ENCODE data around the gene HAUS1. TPM values are rescaled to one million over a fixed set of nuclear protein-coding genes. Genes with fewer than 3 reads are reported as not detected.

The HAUS1 gene
- total RNA-seq, 1 donor from 2014 or later: 17.8 TPM

DNA sequence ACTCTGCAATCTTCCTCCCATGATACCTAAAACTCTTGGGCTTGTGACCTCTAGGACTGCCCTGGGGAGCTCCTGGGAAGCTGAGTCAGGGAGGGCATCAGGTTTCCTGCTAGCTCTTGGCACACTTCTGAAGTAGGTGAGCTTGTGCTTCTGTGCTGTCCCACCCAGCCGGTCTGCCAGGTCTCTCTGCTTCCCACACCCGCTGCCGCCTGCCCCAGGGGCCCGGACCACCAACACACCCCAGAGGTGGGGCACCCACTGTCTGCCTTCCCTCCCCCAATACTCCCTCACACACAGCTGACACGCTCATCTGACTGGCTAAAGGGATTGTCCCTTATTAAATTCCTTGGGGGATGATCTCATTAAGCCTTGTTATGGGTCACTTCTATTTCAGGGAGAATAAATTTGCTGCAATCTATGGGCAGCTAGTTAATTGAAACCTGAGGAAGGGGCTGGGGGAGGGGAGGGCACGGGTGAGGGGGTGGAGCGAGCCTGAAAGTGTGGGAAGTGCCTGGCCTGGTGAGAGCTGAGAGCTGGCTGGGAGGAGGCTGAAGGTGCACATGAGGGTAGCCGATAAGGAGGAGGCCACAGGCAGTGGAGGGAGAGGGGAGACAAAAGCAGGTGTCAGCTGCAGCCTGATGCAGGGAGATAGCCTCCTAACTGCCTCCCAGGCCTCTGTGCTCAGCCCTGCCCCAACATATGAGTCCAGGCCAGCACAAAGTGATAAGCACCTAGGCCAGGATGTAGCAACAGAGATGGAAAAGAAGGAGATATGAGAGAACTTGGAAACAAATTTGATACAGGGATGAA is 48.8 kb downstream of the HAUS1 start:
- no peaks in the 10 kb centered on the region for H3K36me3 ChIP-seq
- H3K4me1 ChIP-seq: no peaks in the 10 kb centered on the region
- H3K9me3 ChIP-seq: no peaks in the 10 kb centered on the region
- peak; percentile 36 to 47 for ATAC-seq
- H3K4me3 ChIP-seq: no peak overlapping the region
- DNase-seq: peak; percentile 48
- intact Hi-C loops (cut with DNase I): no loop called here
- TF ChIP-seq, protein P1, sequence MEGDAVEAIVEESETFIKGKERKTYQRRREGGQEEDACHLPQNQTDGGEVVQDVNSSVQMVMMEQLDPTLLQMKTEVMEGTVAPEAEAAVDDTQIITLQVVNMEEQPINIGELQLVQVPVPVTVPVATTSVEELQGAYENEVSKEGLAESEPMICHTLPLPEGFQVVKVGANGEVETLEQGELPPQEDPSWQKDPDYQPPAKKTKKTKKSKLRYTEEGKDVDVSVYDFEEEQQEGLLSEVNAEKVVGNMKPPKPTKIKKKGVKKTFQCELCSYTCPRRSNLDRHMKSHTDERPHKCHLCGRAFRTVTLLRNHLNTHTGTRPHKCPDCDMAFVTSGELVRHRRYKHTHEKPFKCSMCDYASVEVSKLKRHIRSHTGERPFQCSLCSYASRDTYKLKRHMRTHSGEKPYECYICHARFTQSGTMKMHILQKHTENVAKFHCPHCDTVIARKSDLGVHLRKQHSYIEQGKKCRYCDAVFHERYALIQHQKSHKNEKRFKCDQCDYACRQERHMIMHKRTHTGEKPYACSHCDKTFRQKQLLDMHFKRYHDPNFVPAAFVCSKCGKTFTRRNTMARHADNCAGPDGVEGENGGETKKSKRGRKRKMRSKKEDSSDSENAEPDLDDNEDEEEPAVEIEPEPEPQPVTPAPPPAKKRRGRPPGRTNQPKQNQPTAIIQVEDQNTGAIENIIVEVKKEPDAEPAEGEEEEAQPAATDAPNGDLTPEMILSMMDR (IDR thresholded peaks at IDR 0.05): no peak
- no peaks in the 10 kb centered on the region for H3K27me3 ChIP-seq (ENCODE audit: low read depth)
- H3K27ac ChIP-seq: no peak overlapping the region

GRCh38 chr18:46155641-46156051 is 51.5 kb downstream of the HAUS1 start:
- no peaks in the 10 kb centered on the region for H3K9me3 ChIP-seq
- H3K4me3 ChIP-seq: no peak overlapping the region
- peak overlapping the region; percentile 39 for H3K27ac ChIP-seq
- H3K4me1 ChIP-seq: no peaks in the 10 kb centered on the region
- no peaks in the 10 kb centered on the region for H3K27me3 ChIP-seq (ENCODE audit: low read depth)
- intact Hi-C loops (cut with DNase I): no loop called here
- peak; percentile 47 to 60 for ATAC-seq
- no peak for DNase-seq
- TF ChIP-seq, protein P1 (IDR thresholded peaks at IDR 0.05): no peak
- no peaks in the 10 kb centered on the region for H3K36me3 ChIP-seq

GRCh38 chr18:46156124-46156745 is 52.0 kb downstream of the HAUS1 start:
- TF ChIP-seq, protein P1 (IDR thresholded peaks at IDR 0.05): no peak
- Histone ChIP-seq H3K4me3 (no peak overlapping the region), H3K27me3 (ENCODE audit: low read depth) (no peaks in the 10 kb centered on the region), H3K4me1 (no peaks in the 10 kb centered on the region), H3K36me3 (no peaks in the 10 kb centered on the region), H3K27ac (peak overlapping the region; percentile 39), H3K9me3 (no peaks in the 10 kb centered on the region)
- no peak for DNase-seq
- no peak for ATAC-seq
- intact Hi-C loops (cut with DNase I): no loop called here

GRCh38 chr18:46156843-46157242 is 52.7 kb downstream of the HAUS1 start:
- no peak for ATAC-seq
- Histone ChIP-seq H3K4me3 (no peak overlapping the region), H3K4me1 (no peaks in the 10 kb centered on the region), H3K36me3 (no peaks in the 10 kb centered on the region), H3K27ac (no peak overlapping the region), H3K27me3 (ENCODE audit: low read depth) (no peaks in the 10 kb centered on the region), H3K9me3 (no peaks in the 10 kb centered on the region)
- TF ChIP-seq, protein P1 (IDR thresholded peaks at IDR 0.05): no peak
- intact Hi-C loops (cut with DNase I): no loop called here
- no peak for DNase-seq

- H3K9me3 ChIP-seq: no peaks in the 10 kb centered on the region
- no peak for DNase-seq
- no peak overlapping the region for H3K27ac ChIP-seq
- no peaks in the 10 kb centered on the region for H3K27me3 ChIP-seq (ENCODE audit: low read depth)
- TF ChIP-seq, protein P1 (IDR thresholded peaks at IDR 0.05): no peak
- H3K4me3 ChIP-seq: no peak overlapping the region
- ATAC-seq: no peak
- no peaks in the 10 kb centered on the region for H3K4me1 ChIP-seq
- intact Hi-C loops (cut with DNase I): no loop called here
- no peaks in the 10 kb centered on the region for H3K36me3 ChIP-seq
Measured at GRCh38 chr18:46158499-46158898, 54.3 kb downstream of the HAUS1 start.
